HG02840 (cell line): ENCODE data around the gene TEX264.

Source experiments
- ATAC-seq: cut with Tn5 transposase; IDR thresholded peaks from one replicate; pipeline ENCODE4 v1.9.1; 2021; ENCODE audit warnings: mild to moderate bottlenecking, moderate library complexity, moderate number of reproducible peaks; ENCODE audit not compliant: unreplicated experiment, low FRiP score

The TEX264 gene

DNA sequence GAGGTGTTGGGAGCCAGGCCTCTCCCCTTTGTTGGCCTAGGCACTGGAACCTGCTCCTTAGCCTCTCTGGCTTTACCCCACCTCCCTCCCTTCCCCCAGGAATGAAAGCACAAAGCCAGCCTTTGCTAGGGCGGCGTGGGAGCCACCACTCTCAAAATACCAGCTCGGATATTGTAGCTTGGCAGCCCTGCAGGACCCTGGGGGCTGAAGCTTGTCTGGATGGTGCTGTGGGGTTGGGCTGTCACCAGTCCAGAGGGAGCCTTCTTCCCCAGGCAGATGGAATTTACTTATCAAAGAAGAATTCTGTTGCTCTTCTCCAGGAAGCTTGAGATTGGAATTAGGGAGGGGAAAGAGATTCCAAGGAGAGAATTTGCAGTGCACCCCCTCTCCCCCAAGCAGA, 20.9 kb downstream of the TEX264 start:
- no peak for ATAC-seq

DNA sequence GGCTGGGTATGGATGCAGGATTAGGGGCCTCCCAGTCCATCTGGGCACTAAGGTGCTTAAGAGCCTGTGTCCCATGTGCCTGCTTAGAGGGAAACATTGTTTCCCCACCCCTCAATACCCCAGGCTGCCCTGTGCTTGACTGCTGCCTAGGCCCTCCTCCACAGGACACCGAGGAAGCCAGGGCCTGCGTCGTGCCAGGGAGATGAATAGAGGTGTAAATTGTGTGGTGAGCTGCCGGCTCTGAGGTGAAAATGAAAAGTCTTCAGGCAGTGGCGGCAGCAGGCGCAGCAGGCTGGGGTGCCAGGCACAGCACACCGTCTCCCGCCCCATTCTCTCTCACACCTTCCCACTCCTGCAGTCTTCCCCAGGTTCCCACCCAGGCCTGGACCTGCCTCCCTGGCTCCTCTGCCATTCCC, 21.9 kb downstream of the TEX264 start:
- ATAC-seq: no peak

DNA sequence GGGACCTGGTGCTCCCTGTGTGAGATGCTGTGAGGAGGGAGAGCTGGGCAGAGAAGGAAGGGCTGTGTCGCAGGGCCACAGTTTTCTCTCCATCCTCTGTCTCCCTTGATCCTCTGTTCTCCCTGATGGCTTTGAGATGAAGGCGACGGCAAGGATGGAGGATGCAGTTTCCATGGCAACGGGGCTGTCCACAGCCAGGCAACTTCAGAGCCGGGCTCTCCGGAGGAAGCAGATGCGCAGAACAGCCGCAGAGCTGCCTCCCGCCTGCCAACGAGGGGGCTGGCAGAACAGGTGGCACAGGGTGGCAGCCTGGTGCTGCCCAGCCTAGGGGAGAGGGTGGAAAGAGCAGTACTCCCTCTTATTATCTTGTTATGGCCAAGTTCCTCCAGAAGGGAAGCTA, 25.9 kb downstream of the TEX264 start:
- ATAC-seq: no peak

DNA sequence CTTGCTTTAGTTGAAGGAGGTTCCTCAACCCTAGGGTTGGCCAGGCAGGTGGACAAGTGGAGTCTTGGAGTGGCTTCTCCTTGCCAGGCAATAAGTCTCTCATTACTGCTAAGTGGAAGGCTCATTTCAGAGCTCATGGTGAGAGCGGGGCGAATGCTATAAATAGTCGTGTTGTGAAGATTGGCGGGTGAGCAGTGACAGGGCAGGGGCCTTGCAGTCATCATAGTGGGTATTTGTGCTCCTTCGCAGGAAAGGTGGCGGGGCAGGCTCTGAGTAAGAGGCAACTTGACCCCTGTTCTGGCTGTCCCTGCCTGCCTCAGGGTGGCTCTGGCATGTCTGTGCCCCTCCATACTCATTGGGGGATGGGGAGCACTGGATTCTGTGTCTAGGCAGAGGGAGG, 27.2 kb downstream of the TEX264 start:
- no peak for ATAC-seq

DNA sequence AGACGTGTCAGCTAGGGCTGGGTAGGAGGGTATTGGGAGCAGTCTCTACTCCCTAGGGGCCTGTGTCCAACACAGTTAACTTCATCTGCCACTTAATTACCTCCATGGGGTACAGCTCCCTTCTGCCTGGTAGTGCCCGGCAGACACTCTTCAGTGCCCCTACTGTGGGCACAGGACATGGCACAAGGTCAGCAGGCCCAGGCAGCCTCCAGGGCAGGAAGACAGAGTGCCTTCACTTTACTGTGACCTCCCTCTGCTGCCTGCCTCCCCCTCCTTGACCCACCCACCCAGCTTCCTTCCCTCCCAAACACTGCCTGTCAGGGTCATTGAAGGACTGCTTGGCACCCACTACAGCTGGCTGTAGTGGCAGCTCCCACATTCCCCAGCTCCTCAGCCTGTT, 29.4 kb downstream of the TEX264 start:
- no peak for ATAC-seq

DNA sequence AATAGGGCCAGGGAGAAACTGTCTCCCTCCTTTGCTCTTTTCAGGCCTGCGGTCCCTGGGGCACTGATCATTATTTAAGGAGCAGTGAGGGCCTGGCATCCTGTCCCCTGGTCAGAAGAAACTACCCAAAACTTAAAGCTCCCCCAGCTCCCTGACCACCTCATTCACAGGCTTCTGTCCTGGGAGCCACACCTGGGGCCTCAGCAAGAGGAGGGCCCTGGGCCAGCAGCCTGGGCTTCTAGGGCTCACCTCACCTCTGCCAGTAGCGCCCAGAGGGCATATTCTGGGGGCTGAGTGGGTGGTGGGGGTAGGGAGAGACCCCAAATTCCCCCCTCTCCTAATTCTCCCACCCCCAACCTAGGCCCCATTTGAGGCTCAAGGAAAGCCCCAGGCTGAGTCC, 31.1 kb downstream of the TEX264 start:
- no peak for ATAC-seq

DNA sequence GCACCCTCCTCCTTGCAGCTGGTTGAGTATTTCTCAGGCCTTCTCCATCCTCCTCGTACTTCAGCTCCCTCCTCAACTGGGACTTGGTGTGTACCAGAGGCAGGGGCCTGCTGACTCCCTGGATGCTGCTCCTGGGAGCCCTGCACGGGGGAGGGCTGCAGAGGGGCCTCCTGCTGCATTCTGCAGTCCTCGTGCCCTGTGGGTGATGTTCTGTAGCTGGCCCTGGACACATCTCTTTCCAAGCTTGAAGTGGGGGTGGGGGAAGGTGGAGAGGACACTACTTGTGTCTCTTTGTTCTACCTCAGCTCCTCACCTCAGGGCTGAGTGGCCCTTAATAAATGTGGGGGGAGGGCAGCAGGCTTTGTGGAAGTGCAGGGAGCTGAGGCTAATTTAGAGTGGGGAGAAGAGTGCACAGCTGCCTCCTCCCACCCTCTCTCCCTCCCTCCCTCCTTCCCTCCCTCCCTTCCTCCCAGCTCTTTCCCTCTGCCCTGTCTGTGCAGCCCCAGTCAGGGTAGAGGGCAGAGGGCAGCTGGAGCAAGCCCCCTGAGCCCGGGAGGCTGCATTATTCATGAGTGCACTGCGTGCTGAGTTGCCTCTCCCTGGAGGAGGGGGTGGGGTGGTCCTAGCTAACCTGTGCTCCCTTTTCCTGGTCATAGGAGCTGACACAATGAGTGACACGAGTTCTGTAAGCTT, 32.2 kb downstream of the TEX264 start:
- no peak for ATAC-seq

DNA sequence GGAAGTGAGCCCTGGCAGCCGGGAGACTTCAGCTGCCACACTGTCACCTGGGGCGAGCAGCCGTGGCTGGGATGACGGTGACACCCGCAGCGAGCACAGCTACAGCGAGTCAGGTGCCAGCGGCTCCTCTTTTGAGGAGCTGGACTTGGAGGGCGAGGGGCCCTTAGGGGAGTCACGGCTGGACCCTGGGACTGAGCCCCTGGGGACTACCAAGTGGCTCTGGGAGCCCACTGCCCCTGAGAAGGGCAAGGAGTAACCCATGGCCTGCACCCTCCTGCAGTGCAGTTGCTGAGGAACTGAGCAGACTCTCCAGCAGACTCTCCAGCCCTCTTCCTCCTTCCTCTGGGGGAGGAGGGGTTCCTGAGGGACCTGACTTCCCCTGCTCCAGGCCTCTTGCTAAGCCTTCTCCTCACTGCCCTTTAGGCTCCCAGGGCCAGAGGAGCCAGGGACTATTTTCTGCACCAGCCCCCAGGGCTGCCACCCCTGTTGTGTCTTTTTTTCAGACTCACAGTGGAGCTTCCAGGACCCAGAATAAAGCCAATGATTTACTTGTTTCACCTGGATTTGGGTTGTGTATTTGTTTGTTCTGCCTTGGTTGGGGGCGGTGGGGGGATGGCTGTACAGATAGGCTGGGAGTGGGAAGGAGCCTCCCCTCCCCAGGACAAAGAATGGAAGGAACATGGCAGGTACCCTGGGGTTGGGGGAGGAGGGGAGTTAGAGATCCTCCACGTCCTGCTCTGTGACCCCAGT, 32.9 kb downstream of the TEX264 start:
- ATAC-seq: no peak

DNA sequence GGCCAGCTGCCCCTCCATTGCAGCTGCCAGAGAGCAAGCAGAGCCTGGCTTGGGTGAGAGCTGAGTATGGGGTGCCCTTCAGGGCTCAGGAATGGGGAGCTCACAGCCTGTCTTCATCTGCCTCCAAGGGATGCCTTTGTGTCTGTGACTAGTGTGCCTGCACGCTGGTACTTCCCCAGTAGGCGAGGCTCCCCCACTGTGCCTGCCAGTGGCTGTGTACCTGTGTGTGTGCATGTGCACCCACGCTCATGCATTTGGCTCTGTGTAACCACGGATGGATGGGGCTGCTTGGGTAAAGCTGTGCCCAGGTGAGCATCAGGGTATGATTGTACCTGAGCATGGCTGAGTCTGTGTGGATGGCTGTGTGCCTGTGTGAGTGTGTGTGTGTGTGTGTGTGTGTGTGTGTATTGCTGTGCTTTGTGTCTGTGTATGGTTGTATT, 33.5 kb downstream of the TEX264 start:
- ATAC-seq: no peak

DNA sequence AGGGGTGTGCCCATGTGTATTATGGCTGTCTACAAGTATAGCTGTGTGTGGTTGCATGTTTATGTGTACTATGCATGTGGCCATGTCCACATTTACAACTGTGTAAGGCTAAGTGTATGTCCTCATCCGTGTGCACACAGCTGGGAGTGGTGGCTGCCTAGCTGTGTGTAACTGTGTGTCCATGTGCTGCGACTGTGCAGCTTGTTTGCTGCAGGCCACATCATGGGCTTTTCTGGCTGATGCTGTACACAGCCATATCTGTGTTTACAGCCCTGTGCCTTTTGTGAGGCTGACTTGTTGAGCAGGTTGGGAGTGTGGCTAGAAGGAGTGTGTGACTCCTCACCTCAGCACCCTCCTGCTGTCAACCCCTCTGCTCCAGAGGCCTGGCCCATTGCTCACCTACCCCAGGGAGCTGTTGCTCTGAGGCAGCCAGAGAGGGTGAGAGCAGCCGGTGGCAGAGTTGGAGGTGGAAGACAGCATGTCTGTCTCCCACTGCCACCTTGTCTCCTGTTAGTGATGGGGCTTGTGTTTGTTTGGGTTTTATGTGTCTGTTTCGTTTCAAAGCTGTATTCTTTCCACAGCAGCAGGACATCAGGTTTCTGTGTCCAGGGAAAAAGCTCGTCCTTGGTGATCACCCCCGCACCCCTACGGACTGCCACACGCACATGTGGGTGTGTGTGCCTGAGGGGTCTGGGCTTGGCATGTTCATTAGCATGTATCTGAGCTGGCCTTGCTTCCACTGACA, 34.4 kb downstream of the TEX264 start:
- no peak for ATAC-seq

DNA sequence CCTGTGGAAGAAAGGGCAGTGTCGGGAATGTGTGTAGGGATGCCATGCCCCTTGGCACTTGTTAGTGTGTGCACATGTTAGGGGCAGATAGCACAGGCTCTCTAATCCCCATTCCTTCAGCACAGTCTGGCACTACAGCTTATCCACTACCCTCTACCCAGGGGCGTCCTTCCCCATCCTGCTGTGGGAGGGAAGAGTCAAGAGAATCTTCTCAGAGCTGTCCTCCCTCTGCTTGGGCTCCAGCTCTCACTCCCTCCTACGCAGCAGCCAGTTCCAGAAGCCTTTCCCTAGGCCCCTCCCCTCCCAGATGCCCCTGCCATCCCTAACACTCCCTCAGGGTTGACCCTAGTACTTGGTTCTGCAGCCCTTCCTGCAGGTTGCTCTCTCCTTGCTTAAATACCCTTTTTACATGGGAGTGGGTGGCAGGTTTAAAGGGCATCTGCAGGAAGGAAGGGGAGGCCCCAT, 35.0 kb downstream of the TEX264 start:
- ATAC-seq: no peak

DNA sequence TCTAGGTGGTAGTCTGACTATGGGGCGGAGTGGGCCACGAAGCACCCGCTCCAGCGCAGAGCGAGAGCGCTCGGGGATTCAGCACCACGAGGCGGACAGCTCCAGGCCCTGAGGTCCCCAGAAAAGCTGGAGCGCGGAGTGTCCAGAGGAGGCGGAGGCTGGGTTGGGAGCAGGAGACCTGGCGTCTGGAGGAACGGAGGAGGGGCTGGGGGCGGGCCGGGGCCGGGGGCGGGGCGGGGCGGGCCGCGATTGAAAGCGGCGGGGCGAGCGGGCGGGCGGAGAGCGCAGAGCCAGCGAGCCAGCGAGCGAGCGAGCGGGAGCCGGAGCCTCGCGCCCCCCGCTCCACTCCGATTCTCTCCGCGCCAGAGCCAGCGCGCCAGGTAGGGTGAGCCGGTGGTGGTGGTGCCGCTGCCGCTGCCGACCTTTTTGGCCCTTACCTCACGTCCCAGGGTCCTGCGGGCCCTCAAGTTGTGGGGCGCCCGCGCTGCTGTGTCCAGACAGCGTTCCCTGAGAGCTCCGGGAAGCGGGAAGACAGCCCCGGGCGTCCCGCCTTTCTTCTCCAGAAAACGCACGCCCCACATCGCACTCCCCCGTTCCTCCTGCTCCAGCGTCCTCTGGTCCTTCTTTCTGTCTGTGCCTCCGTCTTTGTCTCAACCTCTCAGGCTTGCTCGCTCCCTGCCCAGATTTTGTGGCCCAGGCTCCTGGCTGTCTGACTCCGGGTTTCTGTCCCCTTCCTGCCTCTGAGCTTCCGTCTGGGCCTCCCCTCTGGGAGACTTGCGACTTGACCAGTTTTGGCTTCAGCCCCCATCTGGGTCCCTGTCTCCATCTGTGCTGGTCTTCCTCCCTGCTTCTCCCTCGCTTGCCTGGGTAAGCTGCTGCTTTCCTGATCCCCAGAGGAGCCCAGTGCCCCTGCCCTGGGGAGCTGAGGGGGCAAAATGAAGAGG, 36.0 kb downstream of the TEX264 start, which contains the start of gene GRM2:
Gene GRM2 (plus strand): TSS at position 281 of the 944 bp plus-strand sequence. CDS start 1,916 bp downstream, outside the sequence.
- no peak for ATAC-seq

DNA sequence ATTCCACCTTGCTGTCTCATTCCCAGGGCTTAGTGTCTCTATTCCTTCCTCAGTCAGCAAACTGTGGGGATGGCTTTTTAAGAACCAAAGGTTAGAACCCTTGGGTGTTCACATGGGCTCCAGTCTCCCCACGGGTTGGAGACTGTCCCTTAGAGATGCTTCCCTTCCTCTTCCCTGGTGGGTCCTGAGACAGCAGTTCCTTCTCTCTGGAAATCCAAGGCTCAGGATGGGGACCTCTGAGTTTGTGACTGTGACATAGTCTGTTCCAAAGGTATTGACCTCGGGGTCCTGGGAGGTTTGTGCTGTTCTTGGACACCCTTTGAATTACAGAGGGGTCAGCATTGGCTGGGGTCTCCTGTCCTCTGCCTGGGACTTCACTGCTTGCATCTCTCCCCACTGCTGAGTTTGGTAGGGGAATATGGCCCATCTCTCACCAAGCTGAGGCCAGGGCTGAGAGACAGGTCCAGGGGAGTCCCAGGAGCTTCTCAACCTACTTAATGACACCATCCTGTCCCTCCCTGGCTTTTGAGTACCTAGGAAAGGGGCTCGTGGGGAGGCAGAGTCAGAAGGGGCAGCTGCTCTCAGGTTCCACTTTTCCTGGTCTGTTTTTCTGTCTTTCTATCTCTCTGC, 37.3 kb downstream of the TEX264 start:
- ATAC-seq: no peak

DNA sequence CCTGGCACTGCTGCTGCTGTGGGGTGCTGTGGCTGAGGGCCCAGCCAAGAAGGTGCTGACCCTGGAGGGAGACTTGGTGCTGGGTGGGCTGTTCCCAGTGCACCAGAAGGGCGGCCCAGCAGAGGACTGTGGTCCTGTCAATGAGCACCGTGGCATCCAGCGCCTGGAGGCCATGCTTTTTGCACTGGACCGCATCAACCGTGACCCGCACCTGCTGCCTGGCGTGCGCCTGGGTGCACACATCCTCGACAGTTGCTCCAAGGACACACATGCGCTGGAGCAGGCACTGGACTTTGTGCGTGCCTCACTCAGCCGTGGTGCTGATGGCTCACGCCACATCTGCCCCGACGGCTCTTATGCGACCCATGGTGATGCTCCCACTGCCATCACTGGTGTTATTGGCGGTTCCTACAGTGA, 38.0 kb downstream of the TEX264 start:
- no peak for ATAC-seq

DNA sequence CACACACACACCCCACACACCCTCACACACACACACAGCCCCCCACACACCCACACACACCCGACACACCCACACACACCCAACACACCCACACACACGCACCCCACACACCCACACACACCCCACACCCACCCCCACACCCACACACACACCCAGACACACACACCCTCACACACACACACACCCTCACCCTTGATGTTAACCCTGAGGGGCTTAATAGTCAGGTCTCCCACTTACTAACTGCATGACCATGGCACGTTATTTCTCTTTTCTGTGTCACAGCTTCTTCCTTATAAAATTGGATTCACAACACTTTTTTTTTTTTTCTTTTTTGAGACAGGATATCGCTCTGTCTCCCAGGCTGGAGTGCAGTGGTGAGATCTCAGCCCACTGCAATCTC, 38.6 kb downstream of the TEX264 start:
- ATAC-seq: no peak

DNA sequence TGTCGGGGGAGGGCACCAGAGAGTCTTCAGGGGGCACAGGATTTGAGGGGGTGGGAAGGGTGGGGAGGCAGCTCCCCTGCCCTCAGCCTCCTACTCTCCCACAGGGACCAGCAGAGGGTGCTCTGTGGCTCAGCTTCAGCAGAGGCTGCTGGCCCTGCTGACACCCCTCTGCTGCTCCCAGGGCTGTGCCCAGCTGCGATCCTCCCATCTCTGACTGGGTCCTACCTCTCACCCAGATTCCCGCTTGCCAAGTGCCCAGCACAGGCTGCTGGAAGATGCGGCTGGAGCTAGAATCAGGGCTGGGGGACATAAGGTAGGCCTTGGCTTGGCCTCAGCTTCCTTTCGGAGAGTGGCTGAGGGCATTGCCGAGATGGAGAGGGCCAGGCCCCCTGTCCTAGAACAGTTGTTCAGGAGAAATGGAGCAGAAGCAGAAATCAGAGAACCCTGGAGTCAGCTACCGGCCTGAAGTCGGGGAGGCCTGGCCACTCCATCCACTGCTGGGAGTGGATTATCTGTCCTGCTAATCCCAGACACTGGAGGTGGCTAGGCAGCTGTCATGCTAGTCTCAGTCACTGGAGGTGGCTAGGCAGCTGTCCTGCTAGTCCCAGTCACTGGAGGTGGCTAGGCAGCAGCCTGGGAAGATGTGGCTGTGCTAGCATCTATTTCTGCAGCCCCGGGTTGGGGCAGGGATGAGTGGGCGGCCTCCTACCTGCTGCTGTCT, 39.7 kb downstream of the TEX264 start:
- ATAC-seq: no peak

DNA sequence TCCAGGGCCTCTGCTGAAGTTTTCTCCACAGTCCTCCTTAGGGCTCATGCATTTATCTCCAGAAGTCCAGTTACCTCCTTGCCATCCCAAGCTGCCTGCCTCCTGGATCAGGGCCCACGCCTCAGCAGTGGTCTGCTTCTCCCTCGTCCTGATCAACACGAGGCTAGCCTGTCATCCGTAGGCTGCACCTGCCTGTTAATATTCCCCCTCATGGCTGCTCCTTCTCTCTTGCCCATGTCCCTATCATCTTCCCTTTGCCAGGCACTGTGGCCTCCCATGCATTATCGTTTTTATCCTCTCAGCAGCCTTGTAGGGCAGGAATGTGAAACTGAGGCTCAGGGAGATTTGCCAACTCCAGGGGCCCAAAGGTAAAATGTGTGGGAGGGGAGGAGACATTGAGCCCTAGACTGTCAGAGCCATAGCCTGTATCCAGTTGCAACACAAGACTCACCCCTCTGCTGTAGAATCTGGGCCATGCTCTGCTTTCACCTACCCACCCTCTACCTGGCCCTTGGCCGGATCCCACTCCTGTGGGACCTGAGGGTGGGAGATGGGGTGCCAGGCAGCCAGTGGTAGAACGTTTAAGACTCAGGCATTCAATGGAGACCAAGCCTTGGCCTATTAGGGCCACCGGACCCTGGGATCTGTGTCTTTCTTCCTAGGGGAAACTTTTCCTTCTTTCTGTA, 40.4 kb downstream of the TEX264 start:
- ATAC-seq: no peak

DNA sequence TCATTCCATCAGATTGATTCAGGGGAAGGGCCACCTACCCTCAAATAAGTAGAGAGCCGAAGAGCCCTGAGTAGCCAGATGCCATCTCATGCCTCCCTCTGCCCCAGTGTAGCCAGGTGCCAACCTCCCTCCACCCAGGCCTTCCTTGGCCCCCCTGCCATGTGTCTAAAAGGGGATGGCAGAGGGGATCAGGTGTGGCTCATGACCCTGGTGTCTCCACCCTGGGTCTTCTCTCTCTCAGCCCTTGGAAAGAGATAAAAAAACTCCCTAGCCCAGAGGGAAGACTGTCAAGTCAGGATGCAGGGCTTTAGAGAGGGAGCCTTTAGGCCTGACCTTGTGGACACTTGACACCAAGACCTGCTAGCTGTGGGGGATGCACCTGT, 41.0 kb downstream of the TEX264 start:
- ATAC-seq: no peak
